SKM-1 treated with dmso at 0.1 percent for 144 hours (cell line): Measurements from ENCODE around the gene RYR3.

Experiments
- DNase-seq: peaks from one replicate; lab custom pipeline; 2025; ENCODE audit not compliant: unreplicated experiment; lab: John Stamatoyannopoulos, UW

Gene RYR3

GRCh38 chr15:33317896-33318295 lies 7.1 kb downstream of the RYR3 start:
- DNase-seq, result no peak

DNA sequence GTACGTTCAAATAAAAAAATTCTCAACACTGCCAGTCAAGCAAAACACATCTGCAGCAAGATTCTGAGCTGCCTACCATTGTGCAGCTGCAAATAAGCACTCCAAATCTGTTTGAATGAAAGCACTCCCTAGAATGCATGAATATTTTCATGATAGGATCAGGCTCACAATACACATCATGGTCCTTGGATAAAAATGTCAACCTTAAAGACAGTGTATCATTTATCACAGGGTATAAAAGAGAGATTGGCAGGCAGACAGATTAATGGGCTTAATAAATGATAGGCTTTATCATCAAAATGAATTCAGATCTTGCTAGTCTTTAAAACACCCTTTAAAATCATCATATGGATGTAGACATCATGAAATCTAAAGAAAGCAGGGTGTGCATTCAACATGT lies 9.2 kb downstream of the RYR3 start:
- no peak for DNase-seq

- no peak for DNase-seq
Measured at GRCh38 chr15:33322091-33322490, 11.3 kb downstream of the RYR3 start.

DNA sequence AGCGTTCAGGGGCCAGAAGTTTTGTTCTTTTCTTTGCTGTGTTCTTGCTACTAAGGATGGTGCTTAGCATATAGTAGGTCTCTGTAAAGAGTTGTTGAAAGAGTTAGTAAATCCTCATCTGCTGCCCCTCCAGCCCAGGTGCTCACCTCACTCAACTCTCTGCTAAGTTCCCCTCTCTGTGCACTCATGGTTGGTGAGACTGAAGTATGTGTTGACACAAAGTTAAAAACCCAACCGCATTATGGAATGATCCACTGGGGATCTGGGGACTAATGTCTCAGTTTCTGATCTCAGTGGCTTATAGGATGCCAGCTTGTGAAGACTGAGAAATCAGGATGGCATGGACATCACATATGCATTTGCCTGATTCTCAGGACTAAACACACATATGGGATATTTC lies 13.8 kb downstream of the RYR3 start:
- no peak for DNase-seq

DNA sequence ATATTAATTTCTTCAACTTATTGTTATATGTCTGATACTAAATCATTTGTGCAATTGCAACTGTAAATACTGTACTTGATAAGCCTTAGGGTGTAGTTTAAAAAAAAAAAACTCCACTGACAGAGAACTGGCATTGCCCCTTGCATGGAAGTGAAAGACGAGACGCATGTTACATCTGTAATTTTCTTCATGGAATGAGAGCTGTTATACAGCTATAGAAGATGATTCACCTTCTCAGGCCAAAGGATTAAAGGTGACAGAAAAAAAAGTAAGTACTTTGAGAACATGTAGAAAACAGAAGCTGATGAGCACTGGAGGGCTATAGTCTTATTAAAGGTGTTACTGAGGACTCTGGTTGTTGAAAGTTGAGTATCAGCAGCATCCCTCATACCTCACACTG lies 16.1 kb downstream of the RYR3 start:
- no peak for DNase-seq

- no peak for DNase-seq
Measured at GRCh38 chr15:33328106-33328505, 17.3 kb downstream of the RYR3 start.

DNA sequence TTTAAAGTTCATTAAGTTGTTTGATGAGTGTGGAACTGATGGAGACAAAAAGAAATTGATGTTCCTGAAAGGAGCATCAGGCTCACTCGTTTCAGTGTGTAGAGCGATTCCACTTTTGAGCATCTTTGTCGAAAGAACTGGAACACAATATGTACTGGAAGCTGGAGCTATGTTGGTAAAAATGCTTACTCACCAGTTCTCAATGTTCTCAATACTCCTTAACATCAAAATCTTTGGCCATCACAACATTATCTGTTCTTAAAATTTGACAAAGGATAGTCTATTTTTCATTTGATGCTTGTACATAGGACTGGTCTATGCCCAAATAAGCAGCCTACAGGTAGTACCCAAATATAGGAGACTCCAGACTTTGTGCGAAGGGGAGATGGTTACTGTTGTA lies 18.7 kb downstream of the RYR3 start:
- no peak for DNase-seq

- peak; percentile 100 for DNase-seq
Measured at GRCh38 chr15:33330931-33331330, 20.2 kb downstream of the RYR3 start.

- no peak for DNase-seq
Measured at GRCh38 chr15:33341953-33342352, 31.2 kb downstream of the RYR3 start.

DNA sequence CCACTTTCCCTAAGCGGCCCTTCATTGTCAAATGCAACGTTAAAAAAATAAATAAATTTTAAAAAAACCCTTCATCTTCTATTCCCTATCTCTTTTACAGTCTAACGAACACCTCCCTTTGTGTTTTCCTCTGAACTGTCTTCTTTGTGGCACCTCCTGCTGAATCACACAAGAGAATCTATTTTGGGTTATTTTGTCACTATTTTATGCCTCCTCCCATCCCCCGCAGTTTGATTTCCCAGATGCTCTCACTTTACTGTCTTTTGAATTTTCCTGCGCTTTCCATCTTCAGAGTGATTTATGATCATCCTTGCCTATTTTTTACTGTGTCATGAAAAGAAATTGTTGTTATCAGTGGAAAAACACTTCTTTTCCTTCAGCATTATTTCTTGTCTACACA lies 32.5 kb downstream of the RYR3 start:
- no peak for DNase-seq

DNA sequence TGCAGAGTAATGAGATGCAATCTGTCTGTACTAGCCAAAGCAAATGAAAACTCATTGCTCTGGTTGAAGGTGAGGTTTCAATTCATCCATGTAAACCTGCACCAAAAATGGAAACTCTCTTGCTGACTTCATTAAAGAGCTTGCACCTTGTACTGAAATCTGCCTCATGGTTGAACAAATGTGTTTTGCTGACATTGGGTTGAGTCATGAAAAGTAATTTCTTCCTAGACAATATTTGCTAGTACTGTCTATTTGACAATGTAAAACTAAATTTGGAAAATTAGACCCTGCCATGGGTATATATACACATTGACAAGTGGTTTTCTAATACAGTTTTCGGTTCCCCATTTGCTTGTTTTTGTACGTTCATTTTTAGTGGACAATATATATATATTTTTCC lies 33.3 kb downstream of the RYR3 start:
- DNase-seq, result no peak

GRCh38 chr15:33344530-33344929 lies 33.8 kb downstream of the RYR3 start:
- no peak for DNase-seq

DNA sequence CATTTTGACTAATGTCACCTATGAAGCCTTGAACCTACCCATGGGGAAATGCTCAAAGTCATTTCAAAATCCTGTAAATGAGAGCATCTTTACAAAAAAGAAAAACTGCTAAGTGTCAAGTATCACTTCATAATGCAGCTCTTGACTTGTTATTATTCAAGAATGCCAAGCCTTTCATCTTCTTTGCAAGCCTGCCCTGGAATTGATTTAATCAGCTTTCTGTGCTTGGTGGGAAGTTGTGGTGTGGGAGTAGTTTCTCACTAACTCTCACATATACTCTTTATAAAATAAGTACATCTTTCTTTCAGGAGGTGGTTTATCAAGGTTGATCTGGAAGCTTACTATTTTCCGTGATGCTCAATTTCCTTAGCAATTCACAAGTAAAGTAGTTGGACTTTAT lies 43.6 kb downstream of the RYR3 start:
- no peak for DNase-seq

DNA sequence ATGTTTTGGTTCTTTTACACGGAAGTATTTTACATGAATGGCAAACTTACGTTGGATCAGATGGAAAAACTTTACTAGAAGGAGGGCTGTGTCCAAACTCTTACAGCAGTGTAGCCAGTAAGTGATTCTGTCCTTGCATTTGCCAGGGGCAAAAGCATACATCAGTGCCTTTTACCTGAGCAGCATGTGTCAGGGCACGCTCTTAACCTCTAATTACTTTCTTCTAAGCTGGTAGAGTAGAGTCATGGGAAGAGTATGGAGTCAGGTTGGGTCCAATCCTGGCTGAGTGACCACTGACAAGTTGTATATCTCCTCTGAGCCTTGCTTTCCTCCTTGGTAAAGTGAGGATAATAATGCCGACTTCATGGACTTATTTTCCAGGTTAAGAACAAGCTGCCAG lies 47.1 kb downstream of the RYR3 start:
- no peak for DNase-seq

DNA sequence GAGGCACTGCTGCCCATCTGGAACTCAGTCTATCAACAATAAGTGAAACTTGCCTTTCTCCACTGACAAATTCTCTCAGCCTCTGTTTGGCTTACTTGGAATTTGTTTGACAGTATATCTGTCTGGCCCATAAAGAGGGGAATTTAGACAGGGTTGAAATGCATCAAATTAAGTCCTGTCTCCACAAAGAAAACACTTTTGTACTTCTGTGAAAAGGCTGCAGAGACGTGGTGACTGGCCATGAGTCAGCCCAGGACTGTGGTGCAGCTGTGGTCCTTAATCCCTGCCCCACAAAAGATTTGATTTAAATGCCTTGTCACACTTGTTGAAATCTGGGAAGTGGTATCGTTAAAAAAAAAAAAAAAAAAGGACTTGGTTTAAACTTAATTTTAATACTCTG lies 47.5 kb downstream of the RYR3 start:
- no peak for DNase-seq

DNA sequence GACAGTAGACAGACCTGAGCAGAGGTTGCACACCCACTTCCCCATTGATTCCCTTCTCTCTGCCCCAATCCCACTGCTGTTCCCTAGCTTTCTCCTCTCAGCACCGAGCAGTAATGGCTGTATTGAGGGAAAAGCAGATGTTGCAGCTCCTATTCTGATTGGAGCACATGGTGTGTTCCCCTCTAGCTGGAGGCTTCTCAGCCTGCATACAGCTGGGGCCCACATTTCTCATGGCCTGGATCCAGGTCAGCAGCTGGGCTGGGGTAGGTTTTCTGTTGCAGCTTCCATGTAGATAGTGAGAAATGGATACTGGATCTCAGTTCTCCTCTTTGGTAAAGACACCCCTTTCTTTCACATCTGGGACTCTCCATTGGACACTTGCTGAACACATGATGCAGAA lies 50.1 kb downstream of the RYR3 start:
- no peak for DNase-seq

GRCh38 chr15:33369941-33370622 lies 59.3 kb downstream of the RYR3 start:
- no peak for DNase-seq

DNA sequence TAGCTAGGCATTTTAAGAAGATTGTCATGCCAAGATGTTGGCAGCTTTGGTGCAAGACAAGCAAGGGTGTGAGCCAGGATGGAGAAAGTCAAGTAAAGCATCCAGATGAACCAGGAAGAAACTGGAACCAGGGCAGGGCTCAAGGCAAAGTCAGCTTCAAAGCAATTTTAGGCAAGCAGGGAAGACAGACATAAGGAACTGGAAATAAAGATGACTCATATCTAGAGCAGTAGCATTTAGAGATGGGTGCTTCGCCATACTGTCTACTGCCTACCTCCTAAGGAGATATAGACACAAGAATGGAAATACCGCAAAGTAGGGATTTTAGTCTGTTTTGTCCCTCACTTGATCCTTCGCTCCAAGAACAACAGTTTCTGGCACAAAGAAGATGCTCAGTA lies 59.9 kb downstream of the RYR3 start:
- no peak for DNase-seq

DNA sequence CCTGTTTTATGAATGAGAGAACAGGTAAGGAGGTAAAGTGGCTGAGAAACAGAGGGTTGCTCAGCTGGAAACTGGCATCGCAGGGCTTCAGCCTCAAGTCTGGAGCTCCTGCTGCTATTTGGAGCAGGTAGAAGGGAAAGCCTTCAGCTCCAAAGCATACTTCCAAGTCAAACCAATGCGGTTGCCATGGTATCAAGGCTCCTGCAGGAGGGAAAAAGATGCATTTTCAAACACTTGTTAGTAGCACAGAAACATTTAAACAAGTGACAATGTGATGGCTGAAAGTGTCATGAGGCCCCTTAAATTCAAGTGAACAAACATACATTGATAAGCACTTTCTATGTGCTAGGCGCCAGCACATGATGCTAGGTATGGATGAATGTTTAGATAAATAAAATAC lies 60.4 kb downstream of the RYR3 start:
- DNase-seq, result no peak

DNA sequence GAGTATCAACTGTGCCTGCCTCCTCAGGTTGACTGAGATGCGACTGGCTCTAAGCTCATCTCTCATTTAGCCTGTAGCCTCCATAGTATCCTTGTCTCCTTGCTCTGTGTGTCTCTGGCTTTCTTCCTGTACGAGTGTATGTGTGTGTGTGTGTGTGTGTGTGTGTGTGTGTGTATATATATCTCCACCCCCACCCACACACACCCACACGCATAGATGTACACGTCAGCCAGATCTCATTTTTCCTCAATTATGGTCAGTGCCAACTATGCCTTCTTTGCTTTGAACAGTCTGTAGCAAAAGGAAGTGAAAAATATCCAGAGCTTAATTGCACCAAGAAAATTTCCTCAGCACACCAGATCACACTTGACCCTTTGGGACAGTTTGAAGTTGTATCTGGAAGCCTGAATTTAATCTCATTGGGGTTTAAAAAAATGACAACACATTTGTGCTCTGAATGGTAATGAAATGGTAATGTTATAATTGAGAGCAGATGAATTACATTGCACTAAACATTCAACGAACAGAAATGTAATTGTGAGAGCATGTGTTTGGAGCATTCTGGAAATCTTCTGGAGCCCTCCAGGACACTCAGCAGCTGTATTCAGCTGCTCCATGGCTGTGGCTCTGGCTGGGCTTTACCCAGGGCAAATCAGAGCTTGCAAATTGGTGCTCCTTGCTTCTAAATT lies 63.6 kb downstream of the RYR3 start:
- no peak for DNase-seq

- DNase-seq, result no peak
Measured at GRCh38 chr15:33375236-33375635, 64.5 kb downstream of the RYR3 start.

GRCh38 chr15:33377204-33377603 lies 66.4 kb downstream of the RYR3 start:
- DNase-seq, result no peak

DNA sequence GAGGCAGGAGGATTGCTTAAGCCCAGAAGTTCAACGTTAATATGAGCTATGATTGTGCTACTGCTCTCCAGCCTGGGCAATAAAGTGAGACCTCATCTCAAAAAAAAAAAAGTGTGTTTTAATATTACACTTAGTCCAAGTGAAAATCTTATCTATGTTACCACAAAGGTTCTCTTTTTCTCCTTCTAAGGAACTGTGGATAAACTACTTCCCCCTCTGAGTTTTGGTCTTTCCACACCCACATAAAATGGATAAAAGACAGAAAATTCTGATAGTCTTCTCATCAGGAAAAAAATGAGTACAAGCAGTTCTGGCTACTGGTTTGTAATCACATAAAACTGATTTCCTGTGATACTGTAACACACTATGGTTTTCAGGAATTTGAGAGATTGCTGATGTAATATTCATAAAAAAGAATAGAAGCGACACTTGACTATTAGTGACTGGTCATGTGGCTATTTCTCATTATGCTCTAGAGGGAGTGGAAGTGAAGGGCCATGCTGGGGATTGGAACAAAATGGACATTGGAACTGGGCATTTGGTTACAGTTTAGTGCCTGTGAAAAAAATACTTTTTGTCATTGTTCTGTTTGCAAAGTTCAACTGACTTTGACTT lies 68.2 kb downstream of the RYR3 start:
- DNase-seq, result no peak
